Cardiac muscle cell (in vitro differentiated cells and primary cell): ENCODE data around the gene FAM217A. TPM values are rescaled to one million over a fixed set of nuclear protein-coding genes. Genes with fewer than 3 reads are reported as not detected.
"Not testable (repeated sequence)": the region's sequence is repeated elsewhere in the genome, so short reads cannot be mapped to it uniquely, and the experiment has no call there.

Source experiments
- DNase-seq, 2 donors: peaks; one replicate each; pipeline versions ENCODE4 v3.0.0 to v3.0.0-alpha.2; 2010 to 2017; ENCODE audit warnings: low read depth in 1 of 2, low spot score in 1 of 2
- H3K27ac ChIP-seq: fragments of 200-600 bp; sonication (generic); 2 replicates; pipeline ENCODE4 v1.5.1; 2016
- H3K27me3 ChIP-seq: fragments of 200-600 bp; sonication (generic); 2 replicates; pipeline ENCODE4 v1.6.0; 2016; ENCODE audit warnings: control low read depth
- H3K36me3 ChIP-seq: fragments of 200-600 bp; sonication (generic); 2 replicates; pipeline ENCODE4 v1.5.1; 2016; ENCODE audit warnings: control low read depth
- H3K4me1 ChIP-seq: fragments of 200-600 bp; sonication (generic); 2 replicates; pipeline ENCODE4 v1.8.1; 2017; ENCODE audit warnings: low read depth, mild to moderate bottlenecking, mixed run types
- H3K4me3 ChIP-seq: fragments of 200-600 bp; sonication (generic); 2 replicates; pipeline ENCODE4 v1.5.1; 2016; ENCODE audit warnings: mild to moderate bottlenecking
- H3K9me3 ChIP-seq: fragments of 200-600 bp; sonication (generic); 2 replicates; pipeline ENCODE4 v1.5.1; 2017; ENCODE audit warnings: low read depth, mild to moderate bottlenecking, control low read depth
- polyA plus RNA-seq: library from polyadenylated mRNA; unstranded; fragments of >200 nt; fragmentation: Nextera tagmentation; extraction: Ambion mirVana; gene quantifications from 2 replicates; pipeline ENCODE4 v1.2.1, GENCODE V29; 2016
- total RNA-seq: library from RNA; depleted of rRNA; stranded (reverse); fragments of >200 nt; gene quantifications from 2 replicates; pipeline ENCODE4 v1.2.3, GENCODE V29; 2016
- TF ChIP-seq, protein P1 (sequence below): IDR thresholded peaks from 2 replicates; pipeline ENCODE4 v1.5.1; 2012; ENCODE audit warnings: low read depth, mild to moderate bottlenecking, low read length

The FAM217A gene
- total and polyA plus RNA-seq, 2 experiments from 2014 or later: not detected

DNA sequence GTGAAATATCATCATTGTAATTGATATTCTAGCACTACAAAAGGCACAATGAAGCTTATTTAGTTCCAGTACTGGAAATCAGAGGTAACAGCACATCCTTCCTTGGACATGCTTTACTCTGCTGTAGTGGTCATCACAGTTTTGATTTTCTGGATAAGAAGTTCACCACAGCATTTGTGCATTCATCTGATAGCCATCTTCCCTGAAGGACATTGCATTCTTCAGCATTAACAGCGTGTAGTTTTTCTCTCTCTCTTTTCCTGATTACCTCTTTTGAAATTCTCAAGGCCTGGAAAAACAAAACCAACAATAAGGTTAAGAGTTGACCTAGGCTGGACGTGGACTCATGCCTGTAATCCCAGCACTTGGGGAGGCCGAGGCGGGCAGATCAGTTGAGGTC lies 36.8 kb upstream of the FAM217A start:
- Histone ChIP-seq H3K4me1 (no peaks in the 10 kb centered on the region), H3K9me3 (no peaks in the 10 kb centered on the region), H3K27me3 (no peaks in the 10 kb centered on the region), H3K27ac (no peak overlapping the region), H3K36me3 (peaks cover 30% of the 10 kb centered on the region), H3K4me3 (no peak overlapping the region)
- TF ChIP-seq, protein P1, sequence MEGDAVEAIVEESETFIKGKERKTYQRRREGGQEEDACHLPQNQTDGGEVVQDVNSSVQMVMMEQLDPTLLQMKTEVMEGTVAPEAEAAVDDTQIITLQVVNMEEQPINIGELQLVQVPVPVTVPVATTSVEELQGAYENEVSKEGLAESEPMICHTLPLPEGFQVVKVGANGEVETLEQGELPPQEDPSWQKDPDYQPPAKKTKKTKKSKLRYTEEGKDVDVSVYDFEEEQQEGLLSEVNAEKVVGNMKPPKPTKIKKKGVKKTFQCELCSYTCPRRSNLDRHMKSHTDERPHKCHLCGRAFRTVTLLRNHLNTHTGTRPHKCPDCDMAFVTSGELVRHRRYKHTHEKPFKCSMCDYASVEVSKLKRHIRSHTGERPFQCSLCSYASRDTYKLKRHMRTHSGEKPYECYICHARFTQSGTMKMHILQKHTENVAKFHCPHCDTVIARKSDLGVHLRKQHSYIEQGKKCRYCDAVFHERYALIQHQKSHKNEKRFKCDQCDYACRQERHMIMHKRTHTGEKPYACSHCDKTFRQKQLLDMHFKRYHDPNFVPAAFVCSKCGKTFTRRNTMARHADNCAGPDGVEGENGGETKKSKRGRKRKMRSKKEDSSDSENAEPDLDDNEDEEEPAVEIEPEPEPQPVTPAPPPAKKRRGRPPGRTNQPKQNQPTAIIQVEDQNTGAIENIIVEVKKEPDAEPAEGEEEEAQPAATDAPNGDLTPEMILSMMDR: no peak
- DNase-seq: no peak

DNA sequence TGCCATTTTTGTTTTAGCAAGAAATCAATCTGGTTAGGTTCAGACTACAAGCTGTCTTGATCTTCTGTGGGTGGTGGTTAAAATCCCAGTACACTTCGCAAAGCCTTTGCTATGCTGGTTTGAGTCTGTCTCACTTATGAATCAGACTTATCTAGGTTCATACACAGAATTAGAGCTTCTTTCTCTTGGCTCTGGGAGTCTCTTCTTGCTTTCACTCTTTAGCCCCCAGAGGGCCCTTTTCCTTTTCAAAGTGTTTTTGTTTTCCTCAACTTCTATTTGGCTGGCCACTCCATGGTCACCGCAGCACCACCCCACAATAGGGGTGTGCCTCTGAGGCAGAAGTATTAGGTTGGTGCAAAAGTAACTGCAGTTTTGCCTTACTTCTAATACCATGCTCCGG lies 35.2 kb upstream of the FAM217A start:
- no peak for DNase-seq
- H3K4me3 ChIP-seq: no peak overlapping the region
- H3K9me3 ChIP-seq: no peaks in the 10 kb centered on the region
- peaks cover 14% of the 10 kb centered on the region for H3K36me3 ChIP-seq
- no peak overlapping the region for H3K27ac ChIP-seq
- TF ChIP-seq, protein P1: no peak
- no peaks in the 10 kb centered on the region for H3K4me1 ChIP-seq
- no peaks in the 10 kb centered on the region for H3K27me3 ChIP-seq

DNA sequence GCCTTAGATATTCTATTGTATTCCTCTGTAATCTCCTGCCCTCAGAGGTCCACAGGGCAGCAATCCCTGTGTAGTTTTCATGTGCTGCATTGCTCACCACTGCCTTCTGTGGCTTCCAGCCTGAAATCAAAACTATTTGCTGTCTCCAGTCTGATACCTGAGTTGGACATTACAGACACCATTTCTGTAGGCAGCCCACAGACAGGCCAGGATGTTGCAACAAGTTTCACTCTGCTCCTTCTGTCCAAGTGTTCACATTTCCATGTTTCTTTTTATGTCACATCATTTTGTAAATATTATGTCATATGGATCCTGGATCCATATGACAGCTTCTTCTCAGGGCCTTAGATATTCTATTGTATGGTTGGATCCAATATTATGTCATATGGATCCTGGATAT lies 34.7 kb upstream of the FAM217A start:
- Histone ChIP-seq H3K27me3 (no peaks in the 10 kb centered on the region), H3K36me3 (peaks cover 9% of the 10 kb centered on the region), H3K9me3 (no peaks in the 10 kb centered on the region), H3K4me1 (no peaks in the 10 kb centered on the region), H3K27ac (no peak overlapping the region), H3K4me3 (no peak overlapping the region)
- TF ChIP-seq, protein P1: no peak
- no peak for DNase-seq

DNA sequence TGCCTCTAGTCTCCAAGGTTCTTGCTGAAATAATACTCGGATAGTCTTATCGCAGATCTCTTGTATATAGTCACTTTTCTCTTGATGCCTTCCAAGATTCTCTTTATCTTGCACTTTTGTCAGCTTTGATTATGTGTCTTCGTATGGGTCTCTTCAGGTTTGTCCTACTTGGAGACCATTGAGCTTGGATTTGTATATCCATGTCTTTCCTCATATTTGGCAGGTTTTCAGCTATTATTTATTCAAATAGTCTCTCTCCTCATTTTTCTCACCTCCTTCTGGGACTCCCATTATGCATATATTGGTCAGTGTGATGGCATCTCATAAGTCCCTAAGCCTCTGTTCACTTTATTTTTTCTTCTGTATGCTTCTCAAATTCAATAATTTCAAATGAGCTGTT lies 33.4 kb upstream of the FAM217A start:
- H3K4me1 ChIP-seq: no peaks in the 10 kb centered on the region
- no peak for DNase-seq
- TF ChIP-seq, protein P1: no peak

DNA sequence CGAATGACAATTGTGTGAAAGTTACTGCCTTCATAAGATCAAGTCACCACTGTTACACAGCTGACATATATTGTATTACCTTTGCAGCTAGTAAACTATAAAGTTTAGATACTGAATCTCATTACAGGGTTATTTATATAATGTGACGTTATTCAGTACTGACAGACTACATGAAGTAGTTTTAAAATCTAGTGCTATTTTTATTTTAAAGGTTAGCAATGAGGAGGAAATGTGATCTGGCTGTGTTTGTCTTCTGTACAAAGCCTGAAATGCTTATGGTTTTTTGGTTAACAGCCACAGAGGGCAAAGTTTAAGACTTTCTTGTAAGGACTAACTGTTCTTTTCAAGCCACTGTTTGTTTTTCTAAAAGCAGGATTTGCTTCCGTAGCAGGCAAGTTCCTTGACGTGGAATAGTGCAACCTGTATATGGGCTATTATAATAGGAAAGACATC lies 30.5 kb upstream of the FAM217A start:
- not testable (repeated sequence) for H3K4me1 ChIP-seq, H3K4me3 ChIP-seq, H3K27ac ChIP-seq, H3K9me3 ChIP-seq, H3K27me3 ChIP-seq, H3K36me3 ChIP-seq
- peak in 1 of 2 donors; percentile 10 for DNase-seq

More for the DNA sequence above, 33.4 kb upstream of the FAM217A start:
- Histone ChIP-seq H3K27ac (no peak overlapping the region), H3K4me3 (no peak overlapping the region), H3K9me3 (no peaks in the 10 kb centered on the region), H3K36me3 (peaks cover 8% of the 10 kb centered on the region), H3K27me3 (no peaks in the 10 kb centered on the region)

DNA sequence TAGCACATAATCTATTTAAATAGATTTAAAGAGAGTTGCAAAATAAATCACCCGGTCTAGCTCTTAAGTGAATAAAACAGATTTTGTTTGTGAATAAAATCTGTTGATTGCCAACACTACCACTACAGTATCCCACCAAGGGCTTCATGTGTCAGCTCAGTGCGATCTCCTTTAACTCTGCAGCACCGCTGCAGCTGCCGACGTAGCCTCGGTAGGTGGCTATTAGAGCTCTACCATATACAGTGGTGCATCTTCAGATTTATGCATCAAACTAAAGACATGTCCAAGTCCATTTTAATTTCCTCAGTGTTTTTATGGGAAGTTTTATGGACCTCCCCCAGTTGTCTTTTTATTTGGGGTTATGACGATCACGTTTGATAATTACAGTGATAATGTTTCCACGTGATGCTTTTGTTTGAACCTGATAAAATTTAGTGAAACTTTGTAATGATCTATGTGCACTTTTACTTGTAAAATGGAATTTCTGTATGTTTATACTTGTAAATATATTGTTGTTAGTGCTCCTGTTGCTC lies 29.7 kb upstream of the FAM217A start:
- DNase-seq: no peak
- H3K27ac ChIP-seq: no peak overlapping the region
- TF ChIP-seq, protein P1: no peak
- H3K27me3 ChIP-seq: no peaks in the 10 kb centered on the region
- no peak overlapping the region for H3K4me3 ChIP-seq
- no peaks in the 10 kb centered on the region for H3K4me1 ChIP-seq
- H3K36me3 ChIP-seq: no peaks in the 10 kb centered on the region
- no peaks in the 10 kb centered on the region for H3K9me3 ChIP-seq
